SH-SY5Y (cell line): ENCODE data around the gene SAMD14.

Source experiments
- GATA2 ChIP-seq: IDR thresholded peaks from 2 replicates; pipeline ENCODE4 v1.6.1; 2011; ENCODE audit warnings: mild to moderate bottlenecking, low read depth, low read length
- GATA3 ChIP-seq: IDR thresholded peaks from 2 replicates; pipeline ENCODE4 v1.6.1; 2011; ENCODE audit warnings: low read depth, mild to moderate bottlenecking, low read length, moderate library complexity

DNA sequence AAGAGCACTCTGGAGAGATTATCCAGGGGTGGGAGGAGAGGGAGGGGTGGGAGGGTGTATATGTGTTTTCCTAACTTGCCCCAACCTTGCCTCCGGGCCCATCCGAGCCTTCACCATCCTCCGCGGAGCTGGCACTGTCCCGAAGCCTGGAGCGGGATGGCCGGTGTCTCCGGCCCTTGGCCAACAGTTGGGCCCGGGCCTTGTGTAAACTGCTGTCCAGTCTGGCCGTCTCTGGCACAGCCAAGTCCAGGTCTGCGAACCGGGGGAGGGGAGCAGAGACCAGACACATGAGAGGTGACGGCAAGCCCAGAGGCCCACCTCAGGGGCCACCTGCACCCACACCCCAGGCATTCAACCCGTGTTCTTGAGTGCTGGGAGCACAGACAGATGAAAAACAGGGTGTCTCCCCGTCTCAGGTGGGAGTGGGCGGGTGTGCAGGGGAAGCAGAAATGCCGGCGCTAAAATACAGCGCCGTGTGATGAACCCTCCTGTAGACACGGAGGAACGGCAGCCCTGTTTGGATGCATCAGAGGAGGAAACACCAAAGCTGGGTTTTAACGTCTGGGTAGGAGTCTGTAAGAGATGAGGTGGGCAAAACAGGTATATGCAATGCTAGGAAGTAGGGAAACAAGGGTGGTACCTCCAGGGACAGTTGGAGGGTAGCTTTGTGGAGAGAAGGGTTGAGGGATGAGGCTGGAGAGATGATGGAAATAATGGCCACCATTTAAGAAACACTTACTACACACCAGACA, 11.7 kb downstream of the SAMD14 start:
- TF ChIP-seq GATA3 (no peak), GATA2 (no peak)
